ENCODE results near the gene PDHX. TPM values are rescaled to one million over a fixed set of nuclear protein-coding genes. Genes with fewer than 3 reads are reported as not detected.

Gene PDHX
- total RNA-seq = 10 to 100 TPM; 32.3 TPM

- Mint-ChIP-seq H3K4me1 (ENCODE audit: low read depth) (peaks cover 32% of the 10 kb centered on the region), H3K27ac (peak within 1 kb of the TSS; percentile 94), H3K4me3 (peak within 1 kb of the TSS; percentile 91), H3K27me3 (ENCODE audit: low read depth) (no peaks in the 10 kb centered on the region), H3K36me3 (ENCODE audit: low read depth) (peaks cover 17% of the 10 kb centered on the region), H3K9me3 (ENCODE audit: insufficient read depth) (no peaks in the 10 kb centered on the region)
- ChIA-PET CTCF (interaction anchor here (0.8 to 3.2 kb wide), 6 partner anchors 10 to 476 kb away, joined by 3 to 25 read pairs (median 4); no protein-coding TSS in a partner anchor), POLR2A (interaction anchor here (0.6 to 1.7 kb wide), 9 partner anchors 96 to 503 kb away, joined by 3 to 5 read pairs (median 3); partner anchors contain the start of genes CD44 and SLC1A2)
- ATAC-seq (peak; percentile 89), DNase-seq (peak; percentile 96)
These were observed at the start of gene PDHX, which contains the start of gene APIP for GRCh38 chr11:34916015-34916842. PDHX (plus strand) TSS chr11:34916618; CDS start chr11:34916656, 38 bp downstream. APIP (minus strand) TSS chr11:34916379; CDS start chr11:34916284, 95 bp downstream.

GRCh38 chr11:34869425-34869824 is 47.0 kb upstream of the PDHX start:
- H3K4me3 Mint-ChIP-seq = no peak overlapping the region

GRCh38 chr11:34870548-34871196 is 45.7 kb upstream of the PDHX start:
- CTCF ChIA-PET = interaction anchor here (2.2 kb wide), 1 partner anchor 11 kb away, joined by 5 read pairs; no protein-coding TSS in a partner anchor
- POLR2A ChIA-PET = no interaction called here
- Mint-ChIP-seq H3K27me3 (ENCODE audit: low read depth) (peaks cover 1% of the 10 kb centered on the region), H3K4me3 (no peak overlapping the region), H3K36me3 (ENCODE audit: low read depth) (peaks cover 2% of the 10 kb centered on the region), H3K27ac (no peak overlapping the region), H3K9me3 (ENCODE audit: insufficient read depth) (no peaks in the 10 kb centered on the region), H3K4me1 (ENCODE audit: low read depth) (peaks cover 2% of the 10 kb centered on the region)
- DNase-seq = no peak
- ATAC-seq = no peak

More at GRCh38 chr11:34869425-34869824, 47.0 kb upstream of the PDHX start:
- CTCF ChIA-PET = interaction anchor here (1.0 to 2.2 kb wide), 2 partner anchors 12 to 22 kb away, joined by 3 to 5 read pairs; no protein-coding TSS in a partner anchor
- no peaks in the 10 kb centered on the region for H3K9me3 Mint-ChIP-seq (ENCODE audit: insufficient read depth)
- ATAC-seq (no peak), DNase-seq (no peak)
- H3K36me3 Mint-ChIP-seq (ENCODE audit: low read depth) = peaks cover 2% of the 10 kb centered on the region
- POLR2A ChIA-PET = no interaction called here
- H3K4me1 Mint-ChIP-seq (ENCODE audit: low read depth) = peaks cover 2% of the 10 kb centered on the region
- H3K27ac Mint-ChIP-seq = no peak overlapping the region
- H3K27me3 Mint-ChIP-seq (ENCODE audit: low read depth) = peaks cover 6% of the 10 kb centered on the region

GRCh38 chr11:34874202-34874601 is 42.2 kb upstream of the PDHX start:
- CTCF ChIA-PET = no interaction called here
- Mint-ChIP-seq H3K9me3 (ENCODE audit: insufficient read depth) (no peaks in the 10 kb centered on the region), H3K36me3 (ENCODE audit: low read depth) (peaks cover 2% of the 10 kb centered on the region), H3K4me1 (ENCODE audit: low read depth) (peaks cover 2% of the 10 kb centered on the region), H3K27ac (no peak overlapping the region), H3K27me3 (ENCODE audit: low read depth) (no peaks in the 10 kb centered on the region), H3K4me3 (no peak overlapping the region)
- ATAC-seq (no peak), DNase-seq (no peak)
- POLR2A ChIA-PET = no interaction called here

- peaks cover 7% of the 10 kb centered on the region for H3K36me3 Mint-ChIP-seq (ENCODE audit: low read depth)
- H3K9me3 Mint-ChIP-seq (ENCODE audit: insufficient read depth) = no peaks in the 10 kb centered on the region
- H3K27ac Mint-ChIP-seq = no peak overlapping the region
- H3K4me3 Mint-ChIP-seq = no peak overlapping the region
- DNase-seq (no peak), ATAC-seq (no peak)
- ChIA-PET POLR2A (no interaction called here), CTCF (interaction anchor here (0.6 to 1.5 kb wide), 2 partner anchors 14 to 292 kb away, joined by 3 read pairs; no protein-coding TSS in a partner anchor)
- H3K27me3 Mint-ChIP-seq (ENCODE audit: low read depth) = no peaks in the 10 kb centered on the region
- no peaks in the 10 kb centered on the region for H3K4me1 Mint-ChIP-seq (ENCODE audit: low read depth)
These were observed 38.9 kb upstream of the PDHX start for GRCh38 chr11:34877375-34877975.

- no peaks in the 10 kb centered on the region for H3K4me1 Mint-ChIP-seq (ENCODE audit: low read depth)
- no peak overlapping the region for H3K4me3 Mint-ChIP-seq
- peaks cover 13% of the 10 kb centered on the region for H3K36me3 Mint-ChIP-seq (ENCODE audit: low read depth)
- DNase-seq (no peak), ATAC-seq (no peak)
- no peaks in the 10 kb centered on the region for H3K9me3 Mint-ChIP-seq (ENCODE audit: insufficient read depth)
- ChIA-PET CTCF (interaction anchor here (1.5 kb wide), 1 partner anchor 12 kb away, joined by 5 read pairs; no protein-coding TSS in a partner anchor), POLR2A (no interaction called here)
- H3K27ac Mint-ChIP-seq = no peak overlapping the region
- no peaks in the 10 kb centered on the region for H3K27me3 Mint-ChIP-seq (ENCODE audit: low read depth)
These were observed 34.5 kb upstream of the PDHX start for GRCh38 chr11:34881900-34882299.

- Mint-ChIP-seq H3K27ac (no peak overlapping the region), H3K9me3 (ENCODE audit: insufficient read depth) (no peaks in the 10 kb centered on the region), H3K36me3 (ENCODE audit: low read depth) (peaks cover 19% of the 10 kb centered on the region), H3K4me3 (no peak overlapping the region), H3K4me1 (ENCODE audit: low read depth) (no peaks in the 10 kb centered on the region), H3K27me3 (ENCODE audit: low read depth) (no peaks in the 10 kb centered on the region)
- POLR2A ChIA-PET = no interaction called here
- ATAC-seq (no peak), DNase-seq (no peak)
- CTCF ChIA-PET = interaction anchor here (0.7 to 1.2 kb wide), 3 partner anchors 11 to 299 kb away, joined by 3 to 4 read pairs (median 3); no protein-coding TSS in a partner anchor
These were observed 29.8 kb upstream of the PDHX start for GRCh38 chr11:34886609-34887008.

- Mint-ChIP-seq H3K36me3 (ENCODE audit: low read depth) (peaks cover 15% of the 10 kb centered on the region), H3K27me3 (ENCODE audit: low read depth) (no peaks in the 10 kb centered on the region), H3K27ac (no peak overlapping the region), H3K4me1 (ENCODE audit: low read depth) (no peaks in the 10 kb centered on the region), H3K9me3 (ENCODE audit: insufficient read depth) (no peaks in the 10 kb centered on the region), H3K4me3 (no peak overlapping the region)
- no peak for ATAC-seq
- CTCF ChIA-PET = interaction anchor here (1.1 to 3.2 kb wide), 2 partner anchors 10 to 301 kb away, joined by 4 to 26 read pairs; no protein-coding TSS in a partner anchor
- DNase-seq = no peak
- POLR2A ChIA-PET = no interaction called here
These were observed 29.2 kb upstream of the PDHX start for GRCh38 chr11:34887260-34887659.

GRCh38 chr11:34890089-34890488 is 26.3 kb upstream of the PDHX start:
- CTCF ChIA-PET = interaction anchor here (0.8 to 3.2 kb wide), 4 partner anchors 11 to 595 kb away, joined by 3 to 26 read pairs (median 4); no protein-coding TSS in a partner anchor
- H3K27me3 Mint-ChIP-seq (ENCODE audit: low read depth) = no peaks in the 10 kb centered on the region
- no peaks in the 10 kb centered on the region for H3K4me1 Mint-ChIP-seq (ENCODE audit: low read depth)
- H3K27ac Mint-ChIP-seq = no peak overlapping the region
- POLR2A ChIA-PET = no interaction called here
- no peaks in the 10 kb centered on the region for H3K9me3 Mint-ChIP-seq (ENCODE audit: insufficient read depth)
- H3K36me3 Mint-ChIP-seq (ENCODE audit: low read depth) = peaks cover 8% of the 10 kb centered on the region
- ATAC-seq (no peak), DNase-seq (no peak)
- H3K4me3 Mint-ChIP-seq = no peak overlapping the region

GRCh38 chr11:34890812-34891211 is 25.6 kb upstream of the PDHX start:
- DNase-seq (no peak), ATAC-seq (no peak)
- Mint-ChIP-seq H3K27me3 (ENCODE audit: low read depth) (no peaks in the 10 kb centered on the region), H3K4me1 (ENCODE audit: low read depth) (no peaks in the 10 kb centered on the region), H3K9me3 (ENCODE audit: insufficient read depth) (no peaks in the 10 kb centered on the region), H3K36me3 (ENCODE audit: low read depth) (peaks cover 8% of the 10 kb centered on the region), H3K4me3 (no peak overlapping the region), H3K27ac (no peak overlapping the region)
- CTCF ChIA-PET = interaction anchor here (1.2 to 2.5 kb wide), 4 partner anchors 16 to 498 kb away, joined by 3 to 30 read pairs (median 4); no protein-coding TSS in a partner anchor
- POLR2A ChIA-PET = no interaction called here

GRCh38 chr11:34891611-34892010 is 24.8 kb upstream of the PDHX start:
- ATAC-seq (no peak), DNase-seq (no peak)
- Mint-ChIP-seq H3K27me3 (ENCODE audit: low read depth) (no peaks in the 10 kb centered on the region), H3K36me3 (ENCODE audit: low read depth) (peaks cover 15% of the 10 kb centered on the region), H3K4me1 (ENCODE audit: low read depth) (no peaks in the 10 kb centered on the region), H3K4me3 (no peak overlapping the region), H3K27ac (no peak overlapping the region), H3K9me3 (ENCODE audit: insufficient read depth) (peaks cover 4% of the 10 kb centered on the region)
- CTCF ChIA-PET = interaction anchor here (0.6 to 2.5 kb wide), 6 partner anchors 15 to 497 kb away, joined by 3 to 30 read pairs (median 4); no protein-coding TSS in a partner anchor
- POLR2A ChIA-PET = no interaction called here
